SKM-1 treated with dmso at 0.1 percent for 144 hours (cell line): ENCODE measurements around the gene RIMS1.
"Not testable (repeated sequence)": the region's sequence is repeated elsewhere in the genome, so short reads cannot be mapped to it uniquely, and the experiment has no call there.

ENCODE experiments used
- DNase-seq: peaks from one replicate; lab custom pipeline; 2025; ENCODE audit not compliant: unreplicated experiment; lab: John Stamatoyannopoulos, UW

RIMS1 gene

GRCh38 chr6:71967436-71967835 lies 81.1 kb downstream of the RIMS1 start:
- DNase-seq = no peak

GRCh38 chr6:71977884-71978283 lies 91.5 kb downstream of the RIMS1 start:
- peak; percentile 14 for DNase-seq

GRCh38 chr6:71979911-71980310 lies 93.6 kb downstream of the RIMS1 start:
- no peak for DNase-seq

GRCh38 chr6:71982389-71982788 lies 96.0 kb downstream of the RIMS1 start:
- DNase-seq = no peak

- DNase-seq = no peak
Observed at GRCh38 chr6:71983131-71983530, 96.8 kb downstream of the RIMS1 start.

- no peak for DNase-seq
Observed at GRCh38 chr6:71994705-71995271, 108.4 kb downstream of the RIMS1 start.

GRCh38 chr6:71997341-71997740 lies 111.0 kb downstream of the RIMS1 start:
- no peak for DNase-seq

- DNase-seq = no peak
Observed at GRCh38 chr6:72002415-72002814, 116.1 kb downstream of the RIMS1 start.

GRCh38 chr6:72006591-72006990 lies 120.2 kb downstream of the RIMS1 start:
- not testable (repeated sequence) for DNase-seq

- no peak for DNase-seq
Observed at GRCh38 chr6:72022830-72023229, 136.5 kb downstream of the RIMS1 start.

- DNase-seq = no peak
Observed at GRCh38 chr6:72031471-72031870, 145.1 kb downstream of the RIMS1 start.

GRCh38 chr6:72032086-72032485 lies 145.7 kb downstream of the RIMS1 start:
- no peak for DNase-seq

- DNase-seq = no peak
Observed at GRCh38 chr6:72035486-72035885, 149.1 kb downstream of the RIMS1 start.

- no peak for DNase-seq
Observed at GRCh38 chr6:72035966-72036365, 149.6 kb downstream of the RIMS1 start.

- no peak for DNase-seq
Observed at GRCh38 chr6:72037006-72037405, 150.7 kb downstream of the RIMS1 start.

GRCh38 chr6:72040111-72040510 lies 153.8 kb downstream of the RIMS1 start:
- no peak for DNase-seq

- no peak for DNase-seq
Observed at GRCh38 chr6:72042088-72042487, 155.7 kb downstream of the RIMS1 start.

GRCh38 chr6:72048080-72048479 lies 161.7 kb downstream of the RIMS1 start:
- no peak for DNase-seq

- DNase-seq = no peak
Observed at GRCh38 chr6:72049376-72049775, 163.0 kb downstream of the RIMS1 start.

GRCh38 chr6:72061286-72061685 lies 174.9 kb downstream of the RIMS1 start:
- no peak for DNase-seq

- no peak for DNase-seq
Observed at GRCh38 chr6:72064399-72064975, 178.1 kb downstream of the RIMS1 start.

GRCh38 chr6:72078096-72078495 lies 191.7 kb downstream of the RIMS1 start:
- no peak for DNase-seq

- DNase-seq = no peak
Observed at GRCh38 chr6:72080260-72080941, 194.1 kb downstream of the RIMS1 start.
